T-helper 17 cell (primary cell): ENCODE measurements around the gene GCNT2. TPM values are rescaled to one million over a fixed set of nuclear protein-coding genes. Genes with fewer than 3 reads are reported as not detected.
"Not testable (repeated sequence)": the region's sequence is repeated elsewhere in the genome, so short reads cannot be mapped to it uniquely, and the experiment has no call there.

Source experiments
- ATAC-seq: fragments of 150-1000 bp; cut with Tn5 transposase; 2 replicates; pipeline ENCODE4 v1.10.0; 2021; ENCODE audit warnings: mild to moderate bottlenecking, moderate library complexity
- DNase-seq, 3 donors: peaks; one replicate each; pipeline versions ENCODE4 v3.0.0 to v3.0.0-alpha.2; 2020 to 2021
- H3K9me3 ChIP-seq: one replicate; pipeline ENCODE4 v1.7.0; 2013; ENCODE audit warnings: low read length, mild to moderate bottlenecking; ENCODE audit not compliant: control insufficient read depth, poor library complexity, severe bottlenecking
- H3K27ac Mint-ChIP-seq: one replicate; pipeline ENCODE4 v1.8.0; 2022; ENCODE audit warnings: mild to moderate bottlenecking, moderate library complexity, mixed read lengths
- H3K27me3 Mint-ChIP-seq: one replicate; pipeline ENCODE4 v1.8.0; 2022; ENCODE audit warnings: mixed read lengths
- H3K36me3 Mint-ChIP-seq: one replicate; pipeline ENCODE4 v1.8.0; 2022; ENCODE audit warnings: low read depth, mixed read lengths
- H3K4me1 Mint-ChIP-seq: one replicate; pipeline ENCODE4 v1.8.0; 2022; ENCODE audit warnings: mild to moderate bottlenecking, mixed read lengths
- H3K4me3 Mint-ChIP-seq: one replicate; pipeline ENCODE4 v1.8.0; 2022; ENCODE audit warnings: mild to moderate bottlenecking, moderate library complexity, mixed read lengths
- total RNA-seq, 4 donors: library from RNA in 2 of 4; stranded (reverse) in 2 of 4; gene quantifications; one replicate each; pipeline ENCODE4 v1.2.3 and lab custom pipeline; 2022 to 2026

The GCNT2 gene
- total RNA-seq, 2 donors from 2014 or later = 2.9 to 4.0 TPM

DNA sequence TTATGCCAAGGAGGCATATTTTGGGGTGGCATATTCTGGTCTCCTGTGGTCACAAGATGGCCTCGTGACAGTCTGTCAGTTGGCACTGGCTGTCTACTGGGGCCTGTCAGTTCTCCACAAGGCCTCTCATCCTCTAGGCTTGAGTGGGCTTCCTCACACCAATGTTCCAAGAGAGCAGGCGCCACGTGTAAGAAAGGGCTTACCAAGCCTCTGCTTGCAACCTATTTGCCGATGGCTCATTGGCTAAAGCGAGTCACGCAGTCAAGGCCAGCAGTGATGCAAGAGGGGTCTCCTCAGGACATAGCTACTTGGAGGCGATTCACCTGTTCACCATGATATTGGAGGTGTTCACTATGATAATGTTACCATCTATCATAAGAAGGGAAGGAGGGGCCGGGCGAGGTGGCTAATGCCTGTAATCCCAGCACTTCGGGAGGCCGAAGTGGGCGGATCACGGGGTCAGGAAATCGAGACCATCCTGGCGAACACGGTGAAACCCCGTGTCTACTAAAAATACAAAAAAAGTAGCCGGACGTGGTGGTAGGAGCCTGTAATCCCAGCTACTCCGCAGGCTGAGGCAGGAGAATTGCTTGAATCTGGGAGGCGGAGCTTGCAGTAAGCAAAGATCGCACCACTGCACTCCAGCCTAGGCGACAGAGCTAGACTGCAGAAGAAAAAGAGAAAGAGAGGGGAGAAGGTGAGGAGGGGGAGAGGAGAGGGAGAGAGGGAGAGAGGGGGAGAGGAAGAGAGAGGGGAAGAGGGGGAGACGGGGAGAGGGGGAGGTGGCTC lies 138.0 kb downstream of the GCNT2 start:
- Mint-ChIP-seq H3K4me3 (peak overlapping the region; percentile 89), H3K4me1 (peaks cover 4% of the 10 kb centered on the region), H3K27me3 (peaks cover 27% of the 10 kb centered on the region), H3K36me3 (no peaks in the 10 kb centered on the region), H3K27ac (no peak overlapping the region)
- H3K9me3 ChIP-seq = no peaks in the 10 kb centered on the region
- no peak for DNase-seq
- no peak for ATAC-seq

DNA sequence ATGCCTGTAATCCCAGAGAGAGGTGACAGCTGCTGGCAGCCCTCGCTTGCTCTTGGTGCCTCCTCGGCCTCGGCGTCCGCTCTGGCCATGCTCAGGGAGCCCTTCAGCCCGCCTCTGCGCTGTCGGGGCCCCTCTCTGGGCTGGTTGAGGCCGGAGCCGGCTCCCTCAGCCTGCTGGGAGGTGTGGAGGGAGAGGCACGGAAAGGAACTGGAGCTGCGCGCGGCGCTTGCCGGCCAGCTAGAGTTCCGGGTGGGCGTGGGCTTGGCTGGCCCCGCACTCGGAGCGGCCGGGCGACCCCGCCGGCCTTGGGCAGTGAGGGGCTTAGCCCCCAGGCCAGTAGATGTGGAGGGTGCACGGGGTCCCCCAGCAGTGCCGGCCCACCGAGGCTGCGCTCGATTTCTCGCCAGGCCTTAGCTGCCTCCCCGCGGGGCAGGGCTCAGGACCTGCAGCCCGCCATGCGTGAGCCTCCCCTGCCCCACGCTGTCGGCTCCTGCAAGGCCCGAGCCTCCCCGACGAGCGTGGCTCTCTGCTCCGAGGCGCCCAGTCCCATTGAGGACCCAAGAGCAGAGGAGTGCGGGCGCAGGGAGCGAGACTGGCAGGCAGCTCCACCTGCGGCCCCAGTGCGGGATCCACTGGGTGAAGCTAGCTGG lies 138.7 kb downstream of the GCNT2 start:
- no peaks in the 10 kb centered on the region for H3K9me3 ChIP-seq
- Mint-ChIP-seq H3K27ac (no peak overlapping the region), H3K36me3 (no peaks in the 10 kb centered on the region), H3K27me3 (peaks cover 27% of the 10 kb centered on the region), H3K4me3 (peak overlapping the region; percentile 89), H3K4me1 (peaks cover 4% of the 10 kb centered on the region)
- no peak for DNase-seq
- ATAC-seq = peak; percentile 34

GRCh38 chr6:10660431-10661191 lies 139.5 kb downstream of the GCNT2 start:
- not testable (repeated sequence) for H3K36me3 Mint-ChIP-seq, H3K4me1 Mint-ChIP-seq, H3K9me3 ChIP-seq, DNase-seq, ATAC-seq, H3K27ac Mint-ChIP-seq
- peaks cover 19% of the 10 kb centered on the region for H3K27me3 Mint-ChIP-seq
- H3K4me3 Mint-ChIP-seq = peak overlapping the region; percentile 89

- H3K4me1 Mint-ChIP-seq = no peaks in the 10 kb centered on the region
- H3K4me3 Mint-ChIP-seq = no peak overlapping the region
- H3K27me3 Mint-ChIP-seq = peaks cover 13% of the 10 kb centered on the region
- H3K27ac Mint-ChIP-seq = no peak overlapping the region
- H3K36me3 Mint-ChIP-seq = no peaks in the 10 kb centered on the region
- no peak for DNase-seq
- H3K9me3 ChIP-seq = no peaks in the 10 kb centered on the region
- no peak for ATAC-seq
These were observed 141.1 kb downstream of the GCNT2 start for GRCh38 chr6:10662207-10662606.

- H3K27me3 Mint-ChIP-seq = peaks cover 13% of the 10 kb centered on the region
- H3K36me3 Mint-ChIP-seq = no peaks in the 10 kb centered on the region
- no peak overlapping the region for H3K27ac Mint-ChIP-seq
- no peaks in the 10 kb centered on the region for H3K9me3 ChIP-seq
- ATAC-seq (no peak), DNase-seq (no peak)
- no peak overlapping the region for H3K4me3 Mint-ChIP-seq
- H3K4me1 Mint-ChIP-seq = no peaks in the 10 kb centered on the region
These were observed 141.6 kb downstream of the GCNT2 start for GRCh38 chr6:10662742-10663141.

DNA sequence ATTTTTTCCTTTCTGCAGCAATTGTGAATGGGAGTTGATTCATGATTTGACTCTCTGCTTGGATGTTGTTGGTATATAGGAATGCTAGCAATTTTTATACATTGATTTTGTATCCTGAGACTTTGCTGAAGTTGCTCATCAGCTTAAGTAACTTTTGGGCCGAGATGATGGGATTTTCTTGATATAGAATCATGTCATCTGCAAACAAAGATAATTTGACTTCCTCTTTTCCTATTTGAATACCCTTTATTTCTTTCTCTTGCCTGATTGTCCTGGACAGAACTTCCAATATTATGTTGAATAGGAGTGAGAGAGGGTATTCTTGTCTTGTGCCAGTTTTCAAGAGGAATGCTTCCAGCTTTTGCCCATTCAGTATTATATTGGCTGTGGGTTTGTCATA lies 144.4 kb downstream of the GCNT2 start:
- peaks cover 10% of the 10 kb centered on the region for H3K27me3 Mint-ChIP-seq
- H3K27ac Mint-ChIP-seq, H3K4me1 Mint-ChIP-seq, H3K9me3 ChIP-seq, DNase-seq, ATAC-seq, H3K4me3 Mint-ChIP-seq, H3K36me3 Mint-ChIP-seq: not testable (repeated sequence)

- Mint-ChIP-seq H3K27me3 (peaks cover 22% of the 10 kb centered on the region), H3K4me1 (no peaks in the 10 kb centered on the region), H3K4me3 (no peak overlapping the region), H3K36me3 (peaks cover 2% of the 10 kb centered on the region), H3K27ac (no peak overlapping the region)
- H3K9me3 ChIP-seq = no peaks in the 10 kb centered on the region
- DNase-seq (no peak), ATAC-seq (no peak)
These were observed 147.2 kb downstream of the GCNT2 start for GRCh38 chr6:10668126-10668917.

DNA sequence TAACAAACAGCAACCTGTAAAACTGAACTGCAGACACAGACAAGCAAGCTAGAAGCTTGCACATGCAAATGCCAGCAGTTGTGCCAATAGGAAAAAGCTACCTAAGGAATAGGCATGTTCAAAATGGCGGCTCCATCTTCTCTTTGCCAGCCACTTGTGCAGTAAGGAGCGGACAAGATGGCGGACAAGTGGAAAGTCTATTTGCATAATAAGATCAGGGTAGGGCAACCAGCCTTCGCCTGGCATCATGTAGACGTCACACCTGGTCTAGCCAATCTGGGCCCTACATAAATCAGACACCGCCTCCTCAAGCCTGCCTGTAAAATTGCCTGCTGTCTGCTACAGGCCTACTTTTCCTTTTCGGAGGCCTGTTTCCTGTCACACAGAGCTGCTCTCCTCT lies 155.3 kb downstream of the GCNT2 start:
- ATAC-seq (no peak), DNase-seq (no peak)
- no peaks in the 10 kb centered on the region for H3K9me3 ChIP-seq
- no peak overlapping the region for H3K27ac Mint-ChIP-seq
- no peaks in the 10 kb centered on the region for H3K36me3 Mint-ChIP-seq
- H3K27me3 Mint-ChIP-seq = peaks cover 8% of the 10 kb centered on the region
- no peak overlapping the region for H3K4me3 Mint-ChIP-seq
- no peaks in the 10 kb centered on the region for H3K4me1 Mint-ChIP-seq

- Mint-ChIP-seq H3K27ac (no peak overlapping the region), H3K4me3 (no peak overlapping the region), H3K4me1 (no peaks in the 10 kb centered on the region), H3K27me3 (no peaks in the 10 kb centered on the region), H3K36me3 (no peaks in the 10 kb centered on the region)
- DNase-seq (no peak), ATAC-seq (no peak)
- H3K9me3 ChIP-seq = no peaks in the 10 kb centered on the region
These were observed 157.3 kb downstream of the GCNT2 start for GRCh38 chr6:10678456-10678855.

Other genes with a start within 250 kb of the GCNT2 start
- gene TFAP2A, start 106.3 kb upstream of the GCNT2 start, total RNA-seq = under 1 TPM; 0.18 to 0.40 TPM
- gene C6orf52, start 173.3 kb downstream of the GCNT2 start, total RNA-seq = 1 to 10 TPM in 1 of 2 donors, not detected in 1; 1.6 TPM
- gene PAK1IP1, start 173.6 kb downstream of the GCNT2 start, total RNA-seq = 1 to 10 TPM; 4.3 to 6.3 TPM
- gene TMEM14C, start 201.7 kb downstream of the GCNT2 start, total RNA-seq = 10 to 100 TPM; 31.5 to 37.5 TPM
- 10 to 100 TPM; 50.8 to 59.8 TPM for gene TMEM14B, start 226.5 kb downstream of the GCNT2 start, total RNA-seq